Adrenal gland (tissue), 5 donors: ENCODE data around the gene TSHB.

Source experiments
- CTCF ChIP-seq, 6 experiments: fragments of 450-650 bp in 4 of 6; fragments of 200-600 bp in 2 of 6; sonication (generic) in 1 of 6; IDR thresholded peaks; 1 replicate in 5 of 6; 2 replicates in 1 of 6; pipeline versions ENCODE4 v1.5.1 to v1.8.0; 2016 to 2021; ENCODE audit warnings: antibody characterized with exemption in 6 of 6, mild to moderate bottlenecking in 2 of 6, moderate library complexity in 1 of 6
- POLR2A ChIP-seq, 2 donors: fragments of 450-650 bp; IDR thresholded peaks; one replicate each; pipeline ENCODE4 v1.6.1; 2017; ENCODE audit warnings: antibody characterized with exemption in 2 of 2, mild to moderate bottlenecking in 2 of 2, moderate library complexity in 1 of 2
- donor health status: DM: no; HTN: no; CAD: no.

GRCh38 chr1:114997510-114998289 is 31.9 kb upstream of the TSHB start:
- TF ChIP-seq CTCF (IDR thresholded peaks at IDR 0.05) (no peak), POLR2A (IDR thresholded peaks at IDR 0.05) (no peak)
